GM18502 (cell line): Measurements from ENCODE around the gene CLMP.
"Not testable (repeated sequence)": the region's sequence is repeated elsewhere in the genome, so short reads cannot be mapped to it uniquely, and the experiment has no call there.

Experiments used
- ATAC-seq: cut with Tn5 transposase; IDR thresholded peaks from one replicate; pipeline ENCODE4 v1.9.1; 2021; ENCODE audit warnings: mild to moderate bottlenecking; ENCODE audit not compliant: unreplicated experiment, poor library complexity

The CLMP gene

DNA sequence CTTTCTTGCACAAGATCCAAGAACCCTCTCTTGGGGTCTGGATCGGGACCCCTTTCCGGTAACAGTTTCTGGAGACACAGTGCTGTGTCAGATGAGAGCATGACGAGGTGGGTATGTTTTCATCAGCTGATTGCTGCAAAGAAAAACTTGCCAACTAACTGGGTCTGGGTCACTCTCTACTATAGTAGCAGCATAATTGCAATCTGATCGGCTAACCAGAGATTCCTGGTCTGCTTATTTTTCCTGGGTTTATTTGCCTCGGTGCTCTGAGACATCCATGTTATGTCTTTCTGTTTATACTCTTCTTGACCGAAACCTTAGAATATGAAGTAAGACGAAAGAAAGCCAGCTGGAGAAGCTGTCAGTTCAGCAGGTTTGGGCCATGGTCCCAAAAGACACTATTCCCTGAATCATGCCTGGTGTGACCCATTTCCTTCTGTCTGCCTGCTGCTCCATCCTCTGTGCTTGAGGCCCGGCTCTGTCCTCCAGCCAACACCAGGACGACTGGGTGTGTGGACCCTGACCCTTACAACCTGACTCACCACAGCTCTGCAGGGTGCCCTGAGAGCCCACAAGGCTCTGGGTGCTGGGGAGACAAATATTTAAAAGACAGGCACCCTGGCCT is 24.1 kb upstream of the CLMP start:
- ATAC-seq = no peak

- no peak for ATAC-seq
These were observed 23.4 kb upstream of the CLMP start for GRCh38 chr11:123218451-123218850.

DNA sequence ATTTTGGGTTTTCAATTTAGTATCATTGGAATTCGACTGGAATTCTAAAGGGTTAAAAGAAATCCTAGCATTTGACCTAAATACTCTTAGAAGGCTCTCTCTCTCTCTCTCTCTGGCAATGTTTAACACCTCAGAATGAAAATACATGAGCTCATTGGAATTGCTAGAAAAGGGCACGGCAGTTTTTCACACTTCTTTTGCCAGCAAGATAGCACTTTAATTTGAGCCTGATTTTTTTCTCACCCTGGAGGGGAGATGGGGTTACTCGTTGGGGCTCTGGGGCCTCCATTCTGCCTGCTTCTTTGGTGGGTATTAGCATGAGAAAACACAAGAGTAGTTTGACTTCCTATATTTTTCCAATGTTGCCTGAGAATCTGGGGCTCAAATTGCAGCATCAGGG is 22.8 kb upstream of the CLMP start:
- ATAC-seq = no peak

DNA sequence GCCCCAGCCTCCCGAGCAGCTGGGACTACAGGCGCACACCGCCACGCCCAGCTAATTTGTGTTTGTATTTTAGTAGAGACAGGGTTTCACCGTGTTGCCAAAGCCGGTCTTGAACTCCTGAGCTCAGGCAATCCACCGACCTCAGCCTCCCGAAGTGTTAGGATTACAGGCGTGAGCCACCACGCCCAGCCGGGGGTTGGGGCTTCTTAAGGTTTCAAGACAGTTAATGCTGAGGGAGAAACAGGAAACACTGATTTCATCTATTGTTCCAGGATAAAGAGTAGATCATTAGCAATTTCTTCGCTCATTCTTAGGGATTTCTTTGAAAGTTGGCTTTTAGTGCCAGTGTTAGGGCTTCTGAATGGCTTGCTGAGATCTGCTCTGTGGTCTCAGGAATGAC is 21.2 kb upstream of the CLMP start:
- ATAC-seq = no peak

DNA sequence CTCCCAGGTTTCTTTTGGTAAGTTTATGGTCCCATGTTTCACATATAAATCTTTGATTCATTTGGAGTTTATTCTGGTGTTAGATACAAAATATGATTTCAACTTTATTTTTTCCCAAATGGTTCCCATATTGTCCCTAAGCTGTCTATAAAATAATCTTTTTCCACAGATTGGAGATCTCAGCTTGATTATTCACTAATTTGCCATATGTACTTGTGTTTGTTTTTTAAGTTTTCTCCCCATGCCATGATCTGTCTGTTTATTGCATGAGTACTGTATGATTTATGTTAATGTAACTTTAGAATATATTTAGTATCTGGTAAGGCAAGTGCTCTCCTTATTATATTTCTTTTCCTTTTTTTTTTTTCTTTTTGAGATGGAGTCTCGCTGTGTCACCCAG is 19.9 kb upstream of the CLMP start:
- no peak for ATAC-seq

GRCh38 chr11:123214396-123214795 is 19.3 kb upstream of the CLMP start:
- ATAC-seq = no peak

GRCh38 chr11:123213307-123213771 is 18.3 kb upstream of the CLMP start:
- no peak for ATAC-seq

GRCh38 chr11:123212406-123212805 is 17.4 kb upstream of the CLMP start:
- no peak for ATAC-seq

DNA sequence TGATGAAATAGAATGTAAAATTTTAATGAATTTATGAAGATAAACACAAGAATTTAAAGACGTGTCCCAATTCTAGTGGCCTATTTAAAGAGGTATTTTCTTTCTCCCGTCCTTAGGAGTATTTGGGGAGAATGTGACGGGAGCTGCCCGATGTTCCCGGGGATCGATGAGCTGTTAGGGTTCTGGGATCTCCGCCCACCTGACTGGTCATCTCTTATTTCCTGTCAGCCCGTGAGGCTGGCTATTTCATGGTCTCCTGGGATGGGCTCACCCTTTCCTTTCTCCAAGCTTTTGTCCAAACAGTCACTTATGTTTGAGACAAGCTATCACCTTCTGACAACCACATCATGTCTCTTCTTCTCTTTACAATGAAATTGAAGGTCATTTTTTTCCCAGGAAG is 16.9 kb upstream of the CLMP start:
- no peak for ATAC-seq

DNA sequence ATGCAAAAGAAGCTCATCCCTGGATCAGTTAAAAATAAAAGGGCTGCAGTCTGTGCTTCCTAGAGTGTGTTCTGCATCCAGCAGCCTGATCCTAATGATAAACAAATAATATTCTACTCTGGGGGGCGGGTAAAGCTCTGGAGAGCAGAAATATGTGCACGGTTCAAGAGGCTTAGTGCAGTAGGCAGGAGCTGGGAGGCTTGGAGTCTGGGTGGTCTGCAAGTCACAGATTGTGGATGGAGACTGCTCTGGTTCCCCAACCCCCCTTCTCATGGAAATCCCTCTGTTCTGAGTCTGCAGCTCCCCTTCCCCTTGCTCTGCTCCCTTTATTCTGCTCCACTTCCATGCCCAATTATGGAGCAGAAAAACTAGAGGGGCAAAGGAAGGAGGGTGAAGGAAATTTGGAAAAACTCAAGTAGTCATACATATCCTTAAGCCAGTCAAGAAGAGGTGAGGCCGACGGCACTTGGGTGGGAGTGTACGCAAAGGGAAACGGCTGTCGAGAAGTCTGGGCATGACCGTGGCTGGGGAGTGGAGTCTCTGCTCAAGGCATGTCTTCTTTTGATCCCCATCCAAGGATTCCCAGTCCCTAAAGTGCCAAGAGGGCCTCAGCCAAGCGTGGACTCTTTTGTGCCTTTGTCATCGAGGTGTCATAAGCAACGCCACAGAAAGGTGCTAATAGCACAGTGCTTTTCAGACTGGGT is 16.3 kb upstream of the CLMP start:
- ATAC-seq = no peak

DNA sequence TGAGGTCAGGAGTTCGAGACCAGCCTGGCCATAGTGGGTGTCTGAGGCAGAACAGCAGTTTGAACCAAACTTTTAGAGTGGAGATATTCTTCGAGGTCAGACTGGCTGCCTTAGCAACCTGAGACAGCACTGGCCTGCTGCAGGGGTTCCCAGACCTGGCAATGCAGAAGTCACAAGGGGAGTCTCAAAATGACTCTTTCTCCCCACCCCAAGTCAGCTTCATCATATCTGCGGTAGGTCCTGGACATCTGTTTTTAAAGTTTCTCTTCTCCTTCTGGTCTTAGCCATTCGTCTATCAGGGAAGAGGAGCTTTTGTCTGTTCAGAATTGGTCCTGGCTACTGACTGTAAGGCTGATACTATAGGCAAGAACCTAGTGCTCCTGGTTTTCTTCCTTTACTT is 14.5 kb upstream of the CLMP start:
- ATAC-seq = no peak

DNA sequence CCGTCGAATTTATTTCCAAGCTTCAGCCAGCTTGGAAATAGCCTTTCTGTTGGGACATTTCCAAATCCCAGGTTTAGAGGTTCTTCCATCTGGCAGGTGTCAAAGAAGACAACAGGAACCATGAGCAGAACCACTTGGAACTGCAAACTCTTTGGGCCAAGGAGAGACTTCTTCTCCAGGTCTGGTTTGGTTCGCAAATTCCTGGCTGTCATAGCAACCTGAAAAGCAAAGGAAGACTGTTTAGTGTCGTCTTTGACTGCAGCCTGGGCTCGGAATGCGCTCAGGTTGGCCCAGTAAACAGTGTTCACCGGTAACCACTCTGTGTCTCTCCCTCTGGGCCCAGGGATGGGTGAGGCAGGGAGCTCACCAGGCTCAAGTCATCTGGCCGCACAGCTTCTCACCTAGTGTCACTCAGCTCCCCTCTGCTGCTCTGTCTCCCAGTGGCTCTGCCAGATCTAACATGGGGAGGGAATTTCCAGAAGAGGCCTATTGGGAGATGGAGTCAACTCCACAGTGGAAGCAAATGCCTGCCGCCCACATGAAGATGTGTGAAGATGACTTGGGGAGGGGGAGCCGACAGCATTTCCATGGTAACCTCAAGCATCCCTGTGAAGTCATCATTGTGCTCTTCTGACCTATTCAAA is 11.9 kb upstream of the CLMP start:
- no peak for ATAC-seq

DNA sequence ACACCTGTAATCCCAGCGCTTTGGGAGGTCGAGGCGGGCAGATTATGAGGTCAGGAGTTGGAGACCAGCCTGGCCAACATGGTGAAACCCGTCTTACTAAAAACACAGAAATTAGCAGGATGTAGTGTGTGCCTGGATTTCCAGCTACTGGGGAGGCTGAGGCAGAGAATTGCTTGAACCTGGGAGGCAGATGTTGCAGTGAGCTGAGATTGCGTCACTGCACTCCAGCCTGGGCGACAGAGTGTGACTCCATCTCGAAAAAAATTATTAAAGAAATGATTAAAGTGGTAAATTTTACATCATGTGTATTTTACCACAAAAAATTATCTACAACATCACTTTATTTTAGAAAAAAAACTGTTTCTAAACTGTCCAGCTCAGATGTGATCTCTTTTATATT is 11.0 kb upstream of the CLMP start:
- not testable (repeated sequence) for ATAC-seq

GRCh38 chr11:123203934-123204333 is 8.9 kb upstream of the CLMP start:
- ATAC-seq = no peak

DNA sequence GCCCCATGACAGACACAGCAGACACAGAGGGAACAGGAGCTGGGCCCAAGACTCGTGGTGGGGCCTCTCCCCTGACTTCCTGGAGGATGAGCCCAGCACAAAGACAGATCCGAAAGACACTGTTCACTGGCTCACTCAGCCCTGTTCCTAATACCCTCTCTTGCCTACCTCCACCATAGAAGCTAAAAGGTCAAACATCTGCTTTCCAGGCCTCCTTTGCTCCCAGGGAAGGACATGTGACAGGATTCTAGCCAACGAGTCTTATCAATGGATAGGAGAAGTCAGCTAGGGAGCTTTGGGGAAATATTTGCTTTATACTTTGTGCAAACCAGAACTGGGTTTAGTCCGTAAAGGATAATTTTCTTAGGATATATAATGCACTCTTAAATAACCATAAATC is 8.4 kb upstream of the CLMP start:
- no peak for ATAC-seq

- ATAC-seq = no peak
These were observed 7.4 kb upstream of the CLMP start for GRCh38 chr11:123202155-123203151.

- ATAC-seq = no peak
These were observed 5.2 kb upstream of the CLMP start for GRCh38 chr11:123200264-123200663.

- ATAC-seq = no peak
These were observed 2.7 kb upstream of the CLMP start for GRCh38 chr11:123197711-123198110.

DNA sequence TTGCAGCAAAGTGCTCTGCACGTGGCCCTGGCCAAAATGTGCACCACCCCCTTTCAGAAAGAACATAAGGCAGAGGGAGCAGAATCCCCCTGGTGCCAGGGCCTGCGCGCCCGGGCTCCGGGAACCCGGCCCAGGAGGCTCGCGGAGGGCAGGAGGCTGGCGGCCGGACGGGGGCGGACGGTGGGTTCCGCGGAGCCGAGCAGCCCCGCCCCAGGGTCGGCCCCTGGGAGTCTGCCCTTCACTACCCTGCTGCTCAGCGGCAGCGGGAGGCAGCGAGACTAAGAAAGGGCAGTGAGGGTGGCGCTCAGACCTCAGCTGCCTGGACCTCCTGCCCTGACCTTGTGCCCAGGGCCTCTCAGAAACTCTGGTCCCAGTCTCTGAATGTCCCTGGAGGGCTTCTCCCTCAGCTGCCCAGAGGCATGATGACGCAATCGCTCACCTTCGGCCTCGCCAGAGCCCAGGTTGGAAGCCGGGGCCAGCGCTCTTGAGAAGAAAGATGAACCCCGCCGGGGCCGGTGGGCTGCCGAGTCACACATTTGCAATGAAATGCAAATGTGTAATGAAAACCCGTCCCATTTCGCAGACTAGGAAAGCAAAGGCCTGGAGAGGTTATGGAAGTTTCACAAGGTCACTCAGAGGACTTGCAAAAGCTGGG is 1.1 kb upstream of the CLMP start:
- ATAC-seq = no peak
